ENCODE data around the gene STK24. TPM values are rescaled to one million over a fixed set of nuclear protein-coding genes. Genes with fewer than 3 reads are reported as not detected.

STK24 gene
- total and polyA plus RNA-seq, 2 of the 8 experiments (the other 6 are each of a cell fraction or from before 2014, with no cell fraction given), result 62.8 to 143 TPM

GRCh38 chr13:98474292-98474691 is 102.6 kb downstream of the STK24 start (continued):
- no peak for TF ChIP-seq EP300 (IDR thresholded peaks at IDR 0.05; ENCODE audit: borderline replicate concordance in 1 of 2, low read depth in 2 of 2, low read length in 2 of 2)
